ENCODE data around the gene PTPN3.
"Not testable (repeated sequence)": the region's sequence is repeated elsewhere in the genome, so short reads cannot be mapped to it uniquely, and the experiment has no call there.

The PTPN3 gene, protein sequence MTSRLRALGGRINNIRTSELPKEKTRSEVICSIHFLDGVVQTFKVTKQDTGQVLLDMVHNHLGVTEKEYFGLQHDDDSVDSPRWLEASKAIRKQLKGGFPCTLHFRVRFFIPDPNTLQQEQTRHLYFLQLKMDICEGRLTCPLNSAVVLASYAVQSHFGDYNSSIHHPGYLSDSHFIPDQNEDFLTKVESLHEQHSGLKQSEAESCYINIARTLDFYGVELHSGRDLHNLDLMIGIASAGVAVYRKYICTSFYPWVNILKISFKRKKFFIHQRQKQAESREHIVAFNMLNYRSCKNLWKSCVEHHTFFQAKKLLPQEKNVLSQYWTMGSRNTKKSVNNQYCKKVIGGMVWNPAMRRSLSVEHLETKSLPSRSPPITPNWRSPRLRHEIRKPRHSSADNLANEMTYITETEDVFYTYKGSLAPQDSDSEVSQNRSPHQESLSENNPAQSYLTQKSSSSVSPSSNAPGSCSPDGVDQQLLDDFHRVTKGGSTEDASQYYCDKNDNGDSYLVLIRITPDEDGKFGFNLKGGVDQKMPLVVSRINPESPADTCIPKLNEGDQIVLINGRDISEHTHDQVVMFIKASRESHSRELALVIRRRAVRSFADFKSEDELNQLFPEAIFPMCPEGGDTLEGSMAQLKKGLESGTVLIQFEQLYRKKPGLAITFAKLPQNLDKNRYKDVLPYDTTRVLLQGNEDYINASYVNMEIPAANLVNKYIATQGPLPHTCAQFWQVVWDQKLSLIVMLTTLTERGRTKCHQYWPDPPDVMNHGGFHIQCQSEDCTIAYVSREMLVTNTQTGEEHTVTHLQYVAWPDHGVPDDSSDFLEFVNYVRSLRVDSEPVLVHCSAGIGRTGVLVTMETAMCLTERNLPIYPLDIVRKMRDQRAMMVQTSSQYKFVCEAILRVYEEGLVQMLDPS

DNA sequence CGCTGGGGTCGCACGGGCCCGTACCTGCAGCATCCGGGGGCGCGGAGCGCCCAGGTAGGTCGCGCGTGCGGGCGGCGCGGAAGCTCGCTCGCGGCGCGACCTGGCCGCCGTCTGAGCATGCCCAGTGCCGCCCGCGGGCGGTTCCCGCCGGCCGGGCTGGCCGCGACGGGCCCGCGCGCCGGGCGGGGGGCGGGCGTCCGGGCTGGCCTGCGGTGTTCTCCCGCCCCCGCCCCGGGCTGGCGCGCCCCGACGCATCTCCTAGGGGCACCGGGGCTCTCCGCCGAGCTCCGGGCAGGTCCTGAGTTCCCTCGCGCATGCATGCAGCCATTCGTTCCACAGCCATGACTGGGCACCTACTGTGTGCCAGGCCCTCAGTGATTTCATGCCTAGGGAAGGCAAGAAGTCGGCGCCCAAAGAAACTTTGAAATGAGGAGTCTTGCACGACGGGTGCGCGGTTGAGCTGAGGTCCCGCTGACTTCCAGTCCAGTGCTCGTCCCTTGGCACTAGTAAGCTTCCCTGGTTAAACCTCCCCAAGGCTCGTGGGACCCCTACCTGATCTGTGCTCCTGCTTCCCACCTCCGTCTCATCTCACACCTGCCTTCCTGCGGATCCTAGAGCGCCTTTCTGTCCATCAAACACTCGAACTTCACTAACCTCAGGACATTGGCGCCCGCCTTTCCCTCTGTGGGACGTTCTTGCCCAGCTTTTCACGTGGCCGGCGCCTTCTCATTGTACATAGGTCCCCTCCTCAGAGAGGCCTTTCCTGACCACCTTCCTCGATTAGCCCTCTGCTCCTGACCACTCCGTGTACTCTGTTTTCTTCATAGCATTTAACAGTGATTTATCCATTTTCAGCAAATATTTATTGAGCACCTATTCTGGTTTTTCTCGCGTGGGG, at the start of gene PTPN3:
Gene PTPN3 (minus strand): TSS at position 113 of the 898 bp plus-strand sequence. CDS start 34,873 bp downstream, outside the sequence.
- no peak for TF ChIP-seq JUND (IDR thresholded peaks at IDR 0.05; ENCODE audit: low read depth)
- in situ Hi-C loops (cut with HindIII; ENCODE audit: low pct_unique_long_range_greater_than_20kb, low sequenced_read_pairs) = no loop called here
- DNase-seq (ENCODE audit: low read depth in 1 of 2, low spot score in 1 of 2) = peak; percentile 54 to 86

DNA sequence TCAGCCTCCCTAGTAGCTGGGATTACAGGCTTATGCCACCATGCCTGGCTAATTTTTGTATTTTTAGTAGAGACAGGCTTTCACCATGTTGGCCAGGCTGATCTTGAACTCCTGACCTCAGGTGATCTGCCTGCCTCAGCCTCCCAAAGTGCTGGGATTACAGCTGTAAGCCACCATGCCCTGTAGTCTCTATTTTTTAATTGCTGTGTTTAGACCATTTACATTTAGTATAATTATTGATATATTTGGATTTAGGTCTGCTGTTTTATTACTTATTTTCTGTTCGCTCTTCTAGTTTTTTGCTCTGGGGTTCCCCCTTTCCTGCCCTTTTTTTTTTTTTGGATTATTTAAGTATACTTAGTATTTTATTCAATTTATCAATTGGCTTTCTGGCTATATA, 46.8 kb upstream of the PTPN3 start:
- in situ Hi-C loops (cut with HindIII; ENCODE audit: low pct_unique_long_range_greater_than_20kb, low sequenced_read_pairs); DNase-seq (ENCODE audit: low read depth in 1 of 2, low spot score in 1 of 2): not testable (repeated sequence)

- in situ Hi-C loops (cut with HindIII; ENCODE audit: low pct_unique_long_range_greater_than_20kb, low sequenced_read_pairs) = no loop called here
- no peak for DNase-seq (ENCODE audit: low read depth in 1 of 2, low spot score in 1 of 2)
- no peak for TF ChIP-seq JUND (IDR thresholded peaks at IDR 0.05; ENCODE audit: low read depth)
Observed at GRCh38 chr9:109542922-109543321, 44.8 kb upstream of the PTPN3 start.

GRCh38 chr9:109538346-109538745, 40.2 kb upstream of the PTPN3 start:
- peak in 1 of 2 experiments; percentile 89 for DNase-seq (ENCODE audit: low read depth in 1 of 2, low spot score in 1 of 2)
- in situ Hi-C loops (cut with HindIII; ENCODE audit: low pct_unique_long_range_greater_than_20kb, low sequenced_read_pairs) = no loop called here
- TF ChIP-seq JUND (IDR thresholded peaks at IDR 0.05; ENCODE audit: low read depth) = no peak

DNA sequence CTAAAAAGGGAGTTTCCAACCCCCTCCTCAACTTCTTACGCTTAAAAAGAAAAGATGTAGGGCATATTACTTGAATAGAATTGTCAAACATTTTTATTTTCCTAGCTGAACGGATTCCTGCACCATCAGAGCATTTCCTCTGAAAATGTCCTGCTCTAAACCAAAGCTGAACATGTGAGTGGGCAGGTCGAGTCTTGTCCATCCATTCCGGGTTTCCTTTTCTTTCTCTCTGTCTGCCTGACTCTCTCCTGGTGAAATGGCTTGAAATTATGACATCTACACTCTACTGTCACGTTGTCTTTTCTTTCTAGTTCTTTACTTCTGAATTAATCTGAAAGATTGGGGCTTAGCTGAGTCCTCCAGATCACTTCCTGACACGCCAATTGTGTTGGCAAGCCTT, 39.2 kb upstream of the PTPN3 start:
- in situ Hi-C loops (cut with HindIII; ENCODE audit: low pct_unique_long_range_greater_than_20kb, low sequenced_read_pairs) = no loop called here
- DNase-seq (ENCODE audit: low read depth in 1 of 2, low spot score in 1 of 2) = no peak

DNA sequence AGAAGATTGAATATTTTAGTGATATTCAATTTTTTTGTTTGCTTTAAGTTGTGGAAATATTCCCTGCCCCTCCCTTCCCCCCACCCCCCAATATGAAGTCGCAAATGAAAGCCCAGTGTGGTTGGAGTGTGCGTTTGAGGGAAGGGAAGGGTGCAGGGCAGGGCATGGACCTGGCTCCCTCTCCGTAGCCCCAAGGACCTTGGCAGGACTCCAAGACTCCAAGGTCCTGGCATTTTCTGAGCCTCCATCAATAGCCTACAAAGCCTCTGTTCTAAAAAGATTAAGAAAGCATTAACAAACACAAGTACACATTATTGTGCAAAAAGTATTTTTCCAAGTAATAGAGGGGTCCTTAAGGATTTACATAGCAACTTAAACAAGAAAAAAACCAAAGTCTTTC, 38.8 kb upstream of the PTPN3 start:
- no peak for TF ChIP-seq JUND (IDR thresholded peaks at IDR 0.05; ENCODE audit: low read depth)
- in situ Hi-C loops (cut with HindIII; ENCODE audit: low pct_unique_long_range_greater_than_20kb, low sequenced_read_pairs) = no loop called here
- DNase-seq (ENCODE audit: low read depth in 1 of 2, low spot score in 1 of 2) = no peak

More for the DNA sequence above, 39.2 kb upstream of the PTPN3 start:
- no peak for TF ChIP-seq JUND (IDR thresholded peaks at IDR 0.05; ENCODE audit: low read depth)

DNA sequence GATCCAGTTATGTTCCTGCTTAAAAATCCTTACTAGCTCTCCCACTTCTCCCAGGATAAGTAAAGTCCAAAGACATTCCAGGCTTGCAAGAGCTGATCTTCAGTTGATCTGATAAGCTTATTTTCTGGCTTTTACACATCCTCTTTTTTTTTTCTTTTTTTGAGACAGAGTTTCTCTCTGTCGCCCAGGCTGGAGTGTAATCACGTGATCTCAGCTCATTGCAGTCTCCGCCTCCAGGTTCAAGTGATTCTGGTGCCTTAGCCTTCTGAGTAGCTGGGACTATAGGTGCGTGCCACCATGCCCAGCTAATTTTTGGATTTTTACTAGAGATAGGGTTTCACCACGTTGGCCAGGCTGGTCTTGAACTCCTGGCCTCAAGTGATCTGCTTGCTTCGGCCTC, 37.3 kb upstream of the PTPN3 start:
- no peak for DNase-seq (ENCODE audit: low read depth in 1 of 2, low spot score in 1 of 2)
- in situ Hi-C loops (cut with HindIII; ENCODE audit: low pct_unique_long_range_greater_than_20kb, low sequenced_read_pairs) = no loop called here
- no peak for TF ChIP-seq JUND (IDR thresholded peaks at IDR 0.05; ENCODE audit: low read depth)

- no peak for DNase-seq (ENCODE audit: low read depth in 1 of 2, low spot score in 1 of 2)
- in situ Hi-C loops (cut with HindIII; ENCODE audit: low pct_unique_long_range_greater_than_20kb, low sequenced_read_pairs) = no loop called here
- TF ChIP-seq JUND (IDR thresholded peaks at IDR 0.05; ENCODE audit: low read depth) = no peak
Observed at GRCh38 chr9:109534151-109534550, 36.0 kb upstream of the PTPN3 start.

GRCh38 chr9:109532652-109533051, 34.5 kb upstream of the PTPN3 start:
- peak in 1 of 2 experiments; percentile 19 for DNase-seq (ENCODE audit: low read depth in 1 of 2, low spot score in 1 of 2)
- in situ Hi-C loops (cut with HindIII; ENCODE audit: low pct_unique_long_range_greater_than_20kb, low sequenced_read_pairs) = not testable (repeated sequence)

DNA sequence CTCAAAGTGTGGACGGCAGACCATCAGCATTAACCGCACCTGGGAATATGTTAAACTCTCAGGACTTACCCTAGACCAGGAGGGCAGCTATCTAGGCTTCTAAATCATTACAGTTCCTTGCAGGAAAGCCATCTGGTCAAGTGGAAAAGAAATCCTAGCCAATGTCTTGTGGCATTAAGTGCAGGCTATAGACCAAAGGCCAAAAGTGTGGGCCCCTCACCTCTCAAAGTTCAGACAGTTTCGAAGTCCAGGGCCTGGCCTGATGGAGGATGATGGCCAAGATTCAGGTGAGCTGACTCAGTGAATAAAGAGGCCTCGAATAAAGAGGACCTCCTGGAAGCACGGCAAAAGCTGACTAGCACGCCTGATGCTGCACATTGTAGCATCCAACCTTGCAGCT, 24.0 kb upstream of the PTPN3 start:
- in situ Hi-C loops (cut with HindIII; ENCODE audit: low pct_unique_long_range_greater_than_20kb, low sequenced_read_pairs) = no loop called here
- TF ChIP-seq JUND (IDR thresholded peaks at IDR 0.05; ENCODE audit: low read depth) = no peak
- DNase-seq (ENCODE audit: low read depth in 1 of 2, low spot score in 1 of 2) = no peak

DNA sequence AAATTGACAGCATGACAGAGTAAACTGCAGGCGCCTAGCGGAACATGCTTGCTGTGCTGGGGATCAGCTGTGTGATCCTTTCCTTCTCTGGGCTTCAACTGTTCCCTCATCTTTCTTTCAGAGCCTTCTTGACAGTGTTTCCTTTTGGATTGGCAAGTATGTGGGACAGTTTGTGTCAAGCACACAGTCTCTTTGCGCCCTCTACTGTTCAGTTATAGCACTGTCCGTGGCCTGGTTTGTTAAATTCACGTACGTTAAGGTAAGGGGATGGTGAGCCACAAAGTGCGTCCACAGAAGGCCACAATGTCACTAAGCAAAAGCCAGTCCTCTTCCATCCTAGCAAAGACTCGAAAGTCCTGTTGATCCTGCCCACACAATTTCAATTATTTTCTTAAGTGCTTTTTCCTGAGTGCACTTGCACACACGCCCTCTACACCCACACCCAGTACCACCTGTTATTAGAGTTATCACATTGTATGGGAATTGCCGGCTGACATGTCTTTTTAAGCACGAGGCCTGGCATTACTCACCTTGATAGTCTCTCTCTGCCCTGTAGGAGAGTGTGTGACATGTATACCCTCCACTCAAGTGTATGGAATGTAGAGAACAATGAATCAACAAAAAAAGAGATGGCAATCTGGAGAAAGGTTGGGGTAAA, 22.5 kb upstream of the PTPN3 start:
- DNase-seq (ENCODE audit: low read depth in 1 of 2, low spot score in 1 of 2) = peak; percentile 67 to 93
- TF ChIP-seq JUND (IDR thresholded peaks at IDR 0.05; ENCODE audit: low read depth) = no peak
- in situ Hi-C loops (cut with HindIII; ENCODE audit: low pct_unique_long_range_greater_than_20kb, low sequenced_read_pairs) = no loop called here

DNA sequence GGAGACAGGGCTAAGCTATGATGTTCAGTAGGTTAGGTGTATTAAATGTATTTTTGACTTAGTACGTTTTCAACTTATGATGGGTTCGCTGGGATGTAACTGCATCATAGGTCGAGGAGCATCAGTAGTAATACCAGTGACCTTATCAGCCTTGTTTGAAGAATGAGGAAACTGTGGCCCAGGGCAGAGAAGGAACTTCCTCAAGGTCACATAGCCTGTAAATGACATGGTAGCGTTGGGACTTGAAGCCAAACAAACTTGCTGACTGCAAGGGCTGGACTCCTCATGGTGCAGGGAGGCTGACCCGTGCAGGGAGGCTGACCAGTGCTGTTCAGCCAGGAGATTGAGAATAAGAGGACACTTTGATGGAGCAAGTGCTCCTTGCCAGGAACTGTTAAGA, 21.3 kb upstream of the PTPN3 start:
- in situ Hi-C loops (cut with HindIII; ENCODE audit: low pct_unique_long_range_greater_than_20kb, low sequenced_read_pairs) = no loop called here
- TF ChIP-seq JUND (IDR thresholded peaks at IDR 0.05; ENCODE audit: low read depth) = no peak
- DNase-seq (ENCODE audit: low read depth in 1 of 2, low spot score in 1 of 2) = peak in 1 of 2 experiments; percentile 42

All from T47D (cell line).